HepG2 (cell line): Measurements from ENCODE around the gene HOXC9.

ENCODE experiments used
- BCLAF1 ChIP-seq: fragments of 450-650 bp; IDR thresholded peaks from 2 replicates; pipeline ENCODE4 v1.6.1; 2017; ENCODE audit warnings: mild to moderate bottlenecking
- EZH2 ChIP-seq: conservative IDR thresholded peaks from 2 replicates; pipeline ENCODE4 v1.6.1; 2012; ENCODE audit warnings: mild to moderate bottlenecking, low read depth, low read length, moderate library complexity
- HNF4G ChIP-seq, 2 experiments: sonication (generic) in 1 of 2; formaldehyde crosslinking in 1 of 2; IDR thresholded peaks; 2 replicates each; pipeline versions ENCODE4 v1.4.0 to v1.6.1; 2011 to 2020; ENCODE audit warnings: borderline replicate concordance in 2 of 2, low read depth in 2 of 2, mild to moderate bottlenecking in 2 of 2, low read length in 1 of 2, missing genetic modification reagents in 1 of 2, moderate library complexity in 1 of 2
- KAT7 ChIP-seq: IDR thresholded peaks from 2 replicates; pipeline ENCODE4 v1.6.1; 2018; ENCODE audit warnings: borderline replicate concordance, missing compliant biosample characterization
- KDM1A ChIP-seq: IDR thresholded peaks from 2 replicates; pipeline ENCODE4 v1.6.1; 2016; ENCODE audit warnings: missing compliant biosample characterization
- NFRKB ChIP-seq: fragments of 450-650 bp; IDR thresholded peaks from 2 replicates; pipeline ENCODE4 v1.6.1; 2017
- POLR2A ChIP-seq, 2 experiments: IDR thresholded peaks; 2 replicates each; pipeline ENCODE4 v1.6.1; 2011; ENCODE audit warnings: low read depth in 2 of 2, low read length in 2 of 2, mild to moderate bottlenecking in 1 of 2, moderate library complexity in 1 of 2; ENCODE audit not compliant: insufficient read depth in 1 of 2
- POLR2AphosphoS5 ChIP-seq: IDR thresholded peaks from 2 replicates; pipeline ENCODE4 v1.6.1; 2012; ENCODE audit warnings: low read depth, low read length
- SP2 ChIP-seq: sonication (generic); formaldehyde crosslinking; IDR thresholded peaks from 2 replicates; pipeline ENCODE4 v1.5.1; 2020; ENCODE audit warnings: mild to moderate bottlenecking, missing genetic modification reagents
- TGIF2 ChIP-seq: IDR thresholded peaks from 2 replicates; pipeline ENCODE4 v1.6.1; 2016; ENCODE audit warnings: control low read depth, missing compliant biosample characterization
- ZMAT5 ChIP-seq: sonication (generic); formaldehyde crosslinking; IDR thresholded peaks from 2 replicates; pipeline ENCODE4 v1.5.0; 2020; ENCODE audit warnings: mild to moderate bottlenecking, low read depth, missing genetic modification reagents, borderline replicate concordance
- ZNF501 ChIP-seq: sonication (generic); formaldehyde crosslinking; IDR thresholded peaks from 2 replicates; pipeline ENCODE4 v1.5.1; 2020; ENCODE audit warnings: mild to moderate bottlenecking, moderate library complexity, missing genetic modification reagents
- ZNF557 ChIP-seq: sonication (generic); formaldehyde crosslinking; IDR thresholded peaks from 2 replicates; pipeline ENCODE4 v1.4.0; 2020; ENCODE audit warnings: missing genetic modification reagents
- ZNF704 ChIP-seq: sonication (generic); formaldehyde crosslinking; IDR thresholded peaks from 2 replicates; pipeline ENCODE4 v1.8.1; 2023; ENCODE audit warnings: mild to moderate bottlenecking, inconsistent platforms, moderate library complexity, missing genetic modification reagents, borderline replicate concordance

DNA sequence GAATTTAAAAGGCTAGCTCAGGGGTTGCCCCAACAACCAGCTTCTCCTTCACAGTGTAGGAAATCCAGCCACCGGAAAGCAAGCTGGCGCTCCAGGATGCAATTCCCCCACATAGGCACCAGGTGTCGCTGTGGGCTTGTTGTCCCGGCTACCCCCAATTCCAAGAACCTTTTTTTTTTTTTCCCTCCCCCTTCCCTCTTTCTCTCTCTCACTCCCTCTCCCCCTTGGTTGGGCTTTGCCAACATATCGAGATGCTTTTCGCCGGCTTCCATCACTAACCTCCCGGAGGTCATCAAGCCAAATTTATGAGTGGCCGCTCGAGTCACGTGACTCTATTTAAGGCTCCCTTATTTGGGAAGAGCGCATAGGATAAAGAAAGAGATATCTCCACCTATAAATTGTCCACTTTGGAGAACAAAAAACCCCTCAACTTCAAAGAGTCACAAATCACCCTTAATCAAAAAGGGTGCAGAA lies 32.7 kb downstream of the HOXC9 start, which contains the start of gene HOXC5:
- TF ChIP-seq BCLAF1, result no peak
- TF ChIP-seq HNF4G (IDR thresholded peaks at IDR 0.05; ENCODE audit: borderline replicate concordance, low read depth, low read length), result no peak
- no peak for TF ChIP-seq HNF4G (CRISPR knock-in tag; IDR thresholded peaks at IDR 0.05; ENCODE audit: borderline replicate concordance, low read depth)
- no peak for TF ChIP-seq POLR2A (IDR thresholded peaks at IDR 0.05; ENCODE audit: insufficient read depth in 1 of 2, low read depth in 2 of 2, low read length in 2 of 2)
- TF ChIP-seq TGIF2 (CRISPR knock-in tag), result no peak
- no peak for TF ChIP-seq KDM1A
- TF ChIP-seq ZNF704, result no peak
- TF ChIP-seq SP2 (CRISPR knock-in tag), result no peak
- no peak for TF ChIP-seq KAT7 (CRISPR knock-in tag)
- TF ChIP-seq NFRKB, result no peak
- TF ChIP-seq POLR2AphosphoS5, result no peak
- no peak for TF ChIP-seq EZH2
- TF ChIP-seq ZNF557 (CRISPR knock-in tag), result no peak
- no peak for TF ChIP-seq ZNF501 (CRISPR knock-in tag)
- no peak for TF ChIP-seq ZMAT5 (CRISPR knock-in tag)
